Skeletal muscle tissue (tissue), 4 donors: ENCODE measurements around the gene POLK. TPM values are rescaled to one million over a fixed set of nuclear protein-coding genes. Genes with fewer than 3 reads are reported as not detected.
A peak's percentile ranks its signal among the peaks of the same experiment; 100 is the strongest.
"Not testable (repeated sequence)": the region's sequence is repeated elsewhere in the genome, so short reads cannot be mapped to it uniquely, and the experiment has no call there.

Source experiments
- H3K27ac ChIP-seq: one replicate; pipeline ENCODE4 v1.7.0; 2013; ENCODE audit warnings: mild to moderate bottlenecking, low read depth, low read length, inconsistent platforms
- H3K27me3 ChIP-seq, 3 donors: one replicate each; pipeline ENCODE4 v1.7.0; 2013; ENCODE audit warnings: low read length in 3 of 3; ENCODE audit not compliant: control insufficient read depth in 3 of 3, insufficient read depth in 3 of 3
- H3K36me3 ChIP-seq, 3 donors: one replicate each; pipeline ENCODE4 v1.7.0; 2013; ENCODE audit warnings: low read length in 3 of 3; ENCODE audit not compliant: control insufficient read depth in 3 of 3, insufficient read depth in 3 of 3
- H3K4me1 ChIP-seq, 3 donors: one replicate each; pipeline ENCODE4 v1.7.0; 2013; ENCODE audit warnings: low read length in 3 of 3, mild to moderate bottlenecking in 3 of 3; ENCODE audit not compliant: control insufficient read depth in 3 of 3, insufficient read depth in 3 of 3
- H3K4me3 ChIP-seq, 3 donors: one replicate each; pipeline ENCODE4 v1.7.0; 2013; ENCODE audit warnings: low read length in 3 of 3
- H3K9ac ChIP-seq, 3 donors: one replicate each; pipeline ENCODE4 v1.7.0; 2013; ENCODE audit warnings: low read length in 3 of 3, mild to moderate bottlenecking in 3 of 3, moderate library complexity in 2 of 3, low read depth in 1 of 3
- H3K9me3 ChIP-seq, 3 donors: one replicate each; pipeline ENCODE4 v1.7.0; 2013; ENCODE audit warnings: low read length in 3 of 3; ENCODE audit not compliant: control insufficient read depth in 3 of 3
- total RNA-seq: library from RNA; depleted of rRNA; stranded (reverse); fragments of >200 nt; gene quantifications from one replicate; pipeline ENCODE4 v1.2.3, GENCODE V29; 2014
- donor health status: Osteomylitis.

Gene POLK
- total RNA-seq, 1 donor from 2014 or later, result 20.4 TPM

- Histone ChIP-seq H3K9ac (peak overlapping the region in 1 of 3 donors; percentile 58), H3K4me3 (peak overlapping the region; percentile 55 to 79 (median 64))
- not testable (repeated sequence) for H3K4me1 ChIP-seq, H3K27ac ChIP-seq, H3K9me3 ChIP-seq, H3K36me3 ChIP-seq, H3K27me3 ChIP-seq
Observed at GRCh38 chr5:75610859-75611310, 99.2 kb downstream of the POLK start.

DNA sequence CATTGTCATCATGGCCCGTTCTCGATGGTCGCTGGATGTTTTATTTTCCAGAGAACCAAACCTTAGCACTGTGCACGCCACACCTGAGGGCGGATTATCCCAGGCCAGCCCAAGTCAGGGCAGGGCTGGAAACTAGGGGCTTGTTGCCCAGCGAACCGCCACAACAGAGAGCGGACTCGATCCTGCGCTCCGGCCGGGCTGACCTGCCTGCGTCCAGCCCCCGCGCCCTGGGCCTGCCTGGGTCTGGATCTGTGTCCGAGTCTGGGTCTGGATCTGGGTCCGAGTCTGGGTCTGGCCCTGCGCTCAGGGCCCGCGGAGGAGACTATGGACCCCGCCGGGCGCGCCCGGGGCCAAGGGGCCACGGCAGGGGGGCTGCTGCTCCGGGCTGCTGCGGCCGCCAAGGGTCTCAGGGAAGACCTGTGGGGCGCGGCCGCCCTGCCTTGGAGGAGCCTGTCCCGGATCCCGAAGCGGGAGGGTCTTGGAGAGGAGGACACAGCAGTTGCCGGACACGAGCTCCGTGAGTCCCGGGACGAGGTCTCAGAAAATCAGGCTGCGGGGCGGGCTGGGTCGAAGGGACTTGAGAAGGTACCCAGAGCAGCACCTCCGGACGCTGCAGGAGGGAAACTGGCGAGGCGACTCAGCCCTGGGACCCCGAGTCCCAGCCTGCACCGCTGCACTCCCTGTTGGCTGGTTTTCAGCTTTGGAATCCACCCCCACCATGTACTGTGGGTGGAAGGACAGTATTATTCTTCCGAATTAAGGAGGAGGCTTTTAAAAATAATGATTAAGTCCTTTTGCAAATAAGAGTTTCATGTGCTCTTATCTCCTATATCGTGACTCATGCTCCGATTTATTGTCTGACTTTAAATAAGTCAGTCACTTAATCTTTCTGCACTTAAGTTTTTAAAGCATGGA lies 99.9 kb downstream of the POLK start, which contains the start of gene ANKDD1B:
ANKDD1B (plus strand) TSS at position 143 of the 915 bp plus-strand sequence; CDS start at position 325, 182 bp downstream.
- peak within 1 kb of the TSS; percentile 22 to 58 (median 46) for H3K9ac ChIP-seq
- no peaks in the 10 kb centered on the region for H3K9me3 ChIP-seq
- H3K4me1 ChIP-seq, result peaks cover 3 to 9% (median 6%) of the 10 kb centered on the region in 3 donors
- H3K27ac ChIP-seq, result no peak within 1 kb of the TSS
- peaks cover 0 to 3% (median 0%) of the 10 kb centered on the region in 3 donors for H3K27me3 ChIP-seq
- peak within 1 kb of the TSS; percentile 55 to 79 (median 64) for H3K4me3 ChIP-seq
- H3K36me3 ChIP-seq, result no peaks in the 10 kb centered on the region

- Histone ChIP-seq H3K9ac (no peak overlapping the region), H3K4me1 (peaks cover 3 to 9% (median 6%) of the 10 kb centered on the region in 3 donors), H3K36me3 (no peaks in the 10 kb centered on the region), H3K4me3 (peak overlapping the region in 2 of 3 donors; percentile 64 to 79), H3K9me3 (no peaks in the 10 kb centered on the region), H3K27ac (no peak overlapping the region), H3K27me3 (peaks cover 0 to 3% (median 0%) of the 10 kb centered on the region in 3 donors)
Observed at GRCh38 chr5:75612226-75612569, 100.5 kb downstream of the POLK start.

- no peak overlapping the region for H3K9ac ChIP-seq
- no peak overlapping the region for H3K4me3 ChIP-seq
- peaks cover 0 to 3% (median 0%) of the 10 kb centered on the region in 3 donors for H3K27me3 ChIP-seq
- H3K4me1 ChIP-seq, result peaks cover 3 to 9% (median 6%) of the 10 kb centered on the region in 3 donors
- no peaks in the 10 kb centered on the region for H3K9me3 ChIP-seq
- H3K27ac ChIP-seq, result no peak overlapping the region
- H3K36me3 ChIP-seq, result no peaks in the 10 kb centered on the region
Observed at GRCh38 chr5:75612901-75613300, 101.2 kb downstream of the POLK start.

GRCh38 chr5:75614176-75614575 lies 102.5 kb downstream of the POLK start:
- Histone ChIP-seq H3K4me3 (no peak overlapping the region), H3K4me1 (peaks cover 3 to 9% (median 6%) of the 10 kb centered on the region in 3 donors), H3K27ac (no peak overlapping the region), H3K36me3 (no peaks in the 10 kb centered on the region), H3K27me3 (peaks cover 0 to 3% (median 0%) of the 10 kb centered on the region in 3 donors), H3K9me3 (no peaks in the 10 kb centered on the region), H3K9ac (no peak overlapping the region)

- Histone ChIP-seq H3K4me3 (no peak overlapping the region), H3K9me3 (no peaks in the 10 kb centered on the region), H3K9ac (no peak overlapping the region), H3K27me3 (peaks cover 0 to 2% (median 0%) of the 10 kb centered on the region in 3 donors), H3K27ac (no peak overlapping the region), H3K36me3 (no peaks in the 10 kb centered on the region), H3K4me1 (peaks cover 0 to 4% (median 3%) of the 10 kb centered on the region in 3 donors)
Observed at GRCh38 chr5:75616371-75616881, 104.7 kb downstream of the POLK start.

GRCh38 chr5:75616971-75617621 lies 105.4 kb downstream of the POLK start:
- no peaks in the 10 kb centered on the region for H3K9me3 ChIP-seq
- no peaks in the 10 kb centered on the region for H3K4me1 ChIP-seq
- no peak overlapping the region for H3K4me3 ChIP-seq
- no peaks in the 10 kb centered on the region for H3K36me3 ChIP-seq
- no peak overlapping the region for H3K27ac ChIP-seq
- H3K9ac ChIP-seq, result no peak overlapping the region
- no peaks in the 10 kb centered on the region for H3K27me3 ChIP-seq

- Histone ChIP-seq H3K36me3 (no peaks in the 10 kb centered on the region), H3K9ac (no peak overlapping the region), H3K4me3 (no peak overlapping the region), H3K4me1 (no peaks in the 10 kb centered on the region), H3K9me3 (no peaks in the 10 kb centered on the region), H3K27ac (no peak overlapping the region), H3K27me3 (no peaks in the 10 kb centered on the region)
Observed at GRCh38 chr5:75617736-75618352, 106.2 kb downstream of the POLK start.

DNA sequence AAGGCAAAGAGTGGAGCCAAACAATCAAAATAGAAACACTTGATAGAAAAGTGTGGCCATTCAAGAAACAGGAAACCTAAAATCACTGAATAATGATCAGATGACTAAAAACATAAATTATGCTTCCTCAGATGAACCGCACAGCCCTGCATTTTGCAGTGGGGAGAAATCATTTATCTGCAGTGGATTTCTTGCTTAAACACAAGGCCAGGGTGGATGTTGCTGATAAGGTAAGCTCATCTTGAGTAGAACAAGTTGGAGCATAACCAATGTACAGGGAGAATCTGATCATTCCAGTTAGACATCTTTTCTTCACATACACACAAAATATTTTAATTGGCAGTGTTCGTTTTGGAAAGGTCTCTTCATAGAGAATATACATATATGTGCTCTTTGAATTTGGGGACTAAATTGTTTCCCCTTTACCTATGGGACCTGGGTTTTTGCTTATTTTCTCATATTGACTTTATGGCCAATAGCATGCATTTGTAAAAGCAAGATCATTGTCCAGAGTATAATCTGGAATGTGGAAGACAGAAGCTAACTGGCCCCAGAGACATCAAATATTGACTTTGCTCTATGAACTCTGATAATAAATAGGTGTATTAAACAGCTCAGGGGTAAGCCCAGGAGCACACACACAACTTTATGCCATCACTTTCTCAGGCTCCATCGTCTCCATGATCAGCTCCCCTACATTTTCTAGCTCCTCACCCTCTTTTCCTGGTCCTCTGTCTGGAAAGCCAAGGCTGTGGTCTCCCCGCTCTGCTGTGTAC lies 108.7 kb downstream of the POLK start:
- no peaks in the 10 kb centered on the region for H3K9me3 ChIP-seq
- H3K27ac ChIP-seq, result no peak overlapping the region
- no peak overlapping the region for H3K4me3 ChIP-seq
- no peaks in the 10 kb centered on the region for H3K27me3 ChIP-seq
- no peaks in the 10 kb centered on the region for H3K36me3 ChIP-seq
- no peaks in the 10 kb centered on the region for H3K4me1 ChIP-seq
- no peak overlapping the region for H3K9ac ChIP-seq
